Omental fat pad (tissue), 4 donors: ENCODE results near the gene TFB1M. TPM values are rescaled to one million over a fixed set of nuclear protein-coding genes. Genes with fewer than 3 reads are reported as not detected.
A peak's percentile ranks its signal among the peaks of the same experiment; 100 is the strongest.

Experiments
- ATAC-seq: fragments of 150-250 bp; one replicate; pipeline ENCODE4 v1.9.1; 2016; ENCODE audit warnings: mild to moderate bottlenecking, moderate library complexity; ENCODE audit not compliant: low FRiP score
- DNase-seq: peaks from one replicate; pipeline ENCODE4 v3.0.0-alpha.2; 2019; ENCODE audit warnings: low spot score
- CTCF ChIP-seq, 3 donors: fragments of 450-650 bp; IDR thresholded peaks; one replicate each; pipeline ENCODE4 v1.5.1; 2016 to 2017; ENCODE audit warnings: antibody characterized with exemption in 3 of 3, mild to moderate bottlenecking in 3 of 3, moderate library complexity in 2 of 3
- total RNA-seq, 4 donors: library from RNA; depleted of rRNA; stranded (reverse); fragments of >200 nt; gene quantifications; one replicate each; pipeline ENCODE4 v1.1.0, GENCODE V29; 2016

Gene TFB1M
- total RNA-seq, 4 donors from 2014 or later, result 6.4 to 9.2 (median 7.2) TPM

- ATAC-seq, result no peak
- no peak for TF ChIP-seq CTCF (IDR thresholded peaks at IDR 0.05)
- DNase-seq, result no peak
Observed at GRCh38 chr6:155329460-155330132, 15.3 kb upstream of the TFB1M start.

GRCh38 chr6:155328539-155329459 lies 14.5 kb upstream of the TFB1M start:
- no peak for TF ChIP-seq CTCF (IDR thresholded peaks at IDR 0.05)
- ATAC-seq, result no peak
- DNase-seq, result no peak

GRCh38 chr6:155328074-155328538 lies 13.8 kb upstream of the TFB1M start:
- ATAC-seq (no peak), DNase-seq (no peak)
- TF ChIP-seq CTCF (IDR thresholded peaks at IDR 0.05), result no peak

- DNase-seq, result no peak
- no peak for ATAC-seq
Observed at GRCh38 chr6:155327326-155328073, 13.2 kb upstream of the TFB1M start.

GRCh38 chr6:155325700-155326516 lies 11.6 kb upstream of the TFB1M start:
- ATAC-seq (no peak), DNase-seq (no peak)
- no peak for TF ChIP-seq CTCF (IDR thresholded peaks at IDR 0.05)

More at GRCh38 chr6:155327326-155328073, 13.2 kb upstream of the TFB1M start:
- peak in 2 of 3 donors; percentile 72 for TF ChIP-seq CTCF (IDR thresholded peaks at IDR 0.05)

GRCh38 chr6:155324993-155325392 lies 10.7 kb upstream of the TFB1M start:
- ATAC-seq (no peak), DNase-seq (no peak)
- no peak for TF ChIP-seq CTCF (IDR thresholded peaks at IDR 0.05)
